ENCODE measurements around the gene TBC1D16.
A peak's percentile ranks its signal among the peaks of the same experiment; 100 is the strongest.
"Not testable (repeated sequence)": the region's sequence is repeated elsewhere in the genome, so short reads cannot be mapped to it uniquely, and the experiment has no call there.

The TBC1D16 gene

GRCh38 chr17:79965806-79966205 is 69.9 kb downstream of the TBC1D16 start:
- no peak for TF ChIP-seq CTCF (IDR thresholded peaks at IDR 0.05; ENCODE audit: low read depth, low read length)
- no peak for DNase-seq (ENCODE audit: low read depth in 2 of 2)
- H3K4me3 ChIP-seq (replicated peaks in 1 of 2; ENCODE audit: low read depth in 2 of 2, low read length in 2 of 2): no peak overlapping the region

GRCh38 chr17:79962467-79962866 is 73.2 kb downstream of the TBC1D16 start:
- not testable (repeated sequence) for H3K4me3 ChIP-seq (replicated peaks in 1 of 2; ENCODE audit: low read depth in 2 of 2, low read length in 2 of 2); DNase-seq (ENCODE audit: low read depth in 2 of 2)

GRCh38 chr17:79961567-79961966 is 74.1 kb downstream of the TBC1D16 start:
- not testable (repeated sequence) for DNase-seq (ENCODE audit: low read depth in 2 of 2)

GRCh38 chr17:79960788-79961522 is 74.7 kb downstream of the TBC1D16 start:
- peak; percentile 46 to 74 for DNase-seq (ENCODE audit: low read depth in 2 of 2)
- no peak overlapping the region for H3K4me3 ChIP-seq (replicated peaks in 1 of 2; ENCODE audit: low read depth in 2 of 2, low read length in 2 of 2)
- TF ChIP-seq CTCF (IDR thresholded peaks at IDR 0.05; ENCODE audit: low read depth, low read length): no peak

More at GRCh38 chr17:79961567-79961966, 74.1 kb downstream of the TBC1D16 start:
- H3K4me3 ChIP-seq (replicated peaks in 1 of 2; ENCODE audit: low read depth in 2 of 2, low read length in 2 of 2): not testable (repeated sequence)

GRCh38 chr17:79959042-79959441 is 76.6 kb downstream of the TBC1D16 start:
- TF ChIP-seq CTCF (IDR thresholded peaks at IDR 0.05; ENCODE audit: low read depth, low read length): no peak
- no peak overlapping the region for H3K4me3 ChIP-seq (replicated peaks in 1 of 2; ENCODE audit: low read depth in 2 of 2, low read length in 2 of 2)
- DNase-seq (ENCODE audit: low read depth in 2 of 2): no peak

- no peak overlapping the region for H3K4me3 ChIP-seq (replicated peaks in 1 of 2; ENCODE audit: low read depth in 2 of 2, low read length in 2 of 2)
- TF ChIP-seq CTCF (IDR thresholded peaks at IDR 0.05; ENCODE audit: low read depth, low read length): no peak
- no peak for DNase-seq (ENCODE audit: low read depth in 2 of 2)
Measured at GRCh38 chr17:79956853-79957252, 78.8 kb downstream of the TBC1D16 start.

GRCh38 chr17:79956441-79956735 is 79.3 kb downstream of the TBC1D16 start:
- H3K4me3 ChIP-seq (replicated peaks in 1 of 2; ENCODE audit: low read depth in 2 of 2, low read length in 2 of 2); DNase-seq (ENCODE audit: low read depth in 2 of 2): not testable (repeated sequence)

GRCh38 chr17:79955691-79956440 is 79.8 kb downstream of the TBC1D16 start:
- DNase-seq (ENCODE audit: low read depth in 2 of 2): no peak
- TF ChIP-seq CTCF (IDR thresholded peaks at IDR 0.05; ENCODE audit: low read depth, low read length): no peak
- no peak overlapping the region for H3K4me3 ChIP-seq (replicated peaks in 1 of 2; ENCODE audit: low read depth in 2 of 2, low read length in 2 of 2)
